NCI-H128 (cell line): ENCODE data around the gene MKRN2OS.

Experiments
- DNase-seq: peaks from one replicate; lab custom pipeline; 2025; ENCODE audit not compliant: unreplicated experiment; lab: John Stamatoyannopoulos, UW

MKRN2OS gene

GRCh38 chr3:12545473-12545791 lies at the start of gene MKRN2OS:
Gene MKRN2OS, minus strand, starts transcription at chr3:12545499. Its CDS starts 35 bp downstream, at chr3:12545464.
- no peak for DNase-seq

- DNase-seq, result no peak
These were observed 48.2 kb upstream of the MKRN2OS start for GRCh38 chr3:12593473-12593872.

GRCh38 chr3:12591997-12592715 lies 46.9 kb upstream of the MKRN2OS start:
- DNase-seq, result no peak

- DNase-seq, result no peak
These were observed 46.2 kb upstream of the MKRN2OS start for GRCh38 chr3:12591456-12591855.

GRCh38 chr3:12590096-12590495 lies 44.8 kb upstream of the MKRN2OS start:
- DNase-seq, result no peak

- peak; percentile 60 for DNase-seq
These were observed 43.0 kb upstream of the MKRN2OS start for GRCh38 chr3:12588039-12589009.

GRCh38 chr3:12586403-12586802 lies 41.1 kb upstream of the MKRN2OS start:
- DNase-seq, result no peak

- DNase-seq, result no peak
These were observed 40.7 kb upstream of the MKRN2OS start for GRCh38 chr3:12585970-12586369.

GRCh38 chr3:12585181-12585580 lies 39.9 kb upstream of the MKRN2OS start:
- no peak for DNase-seq

- DNase-seq, result no peak
These were observed 38.8 kb upstream of the MKRN2OS start for GRCh38 chr3:12584083-12584482.

- no peak for DNase-seq
These were observed 38.0 kb upstream of the MKRN2OS start for GRCh38 chr3:12583280-12583679.

GRCh38 chr3:12582730-12583129 lies 37.4 kb upstream of the MKRN2OS start:
- DNase-seq, result no peak

GRCh38 chr3:12579905-12580304 lies 34.6 kb upstream of the MKRN2OS start:
- no peak for DNase-seq

- no peak for DNase-seq
These were observed 34.2 kb upstream of the MKRN2OS start for GRCh38 chr3:12579456-12579855.

- DNase-seq, result no peak
These were observed 33.4 kb upstream of the MKRN2OS start for GRCh38 chr3:12578742-12579141.

- DNase-seq, result no peak
These were observed 32.1 kb upstream of the MKRN2OS start for GRCh38 chr3:12577379-12577778.

GRCh38 chr3:12574661-12575060 lies 29.4 kb upstream of the MKRN2OS start:
- DNase-seq, result no peak

- no peak for DNase-seq
These were observed 28.8 kb upstream of the MKRN2OS start for GRCh38 chr3:12574131-12574530.

GRCh38 chr3:12571986-12572385 lies 26.7 kb upstream of the MKRN2OS start:
- DNase-seq, result no peak

GRCh38 chr3:12569836-12570235 lies 24.5 kb upstream of the MKRN2OS start:
- no peak for DNase-seq

GRCh38 chr3:12568747-12569146 lies 23.4 kb upstream of the MKRN2OS start:
- no peak for DNase-seq

GRCh38 chr3:12566976-12567375 lies 21.7 kb upstream of the MKRN2OS start:
- DNase-seq, result no peak
